ENCODE results near the gene ERBB3. TPM values are rescaled to one million over a fixed set of nuclear protein-coding genes. Genes with fewer than 3 reads are reported as not detected.
A peak's percentile ranks its signal among the peaks of the same experiment; 100 is the strongest.
"Not testable (repeated sequence)": the region's sequence is repeated elsewhere in the genome, so short reads cannot be mapped to it uniquely, and the experiment has no call there.

Gene ERBB3
- total RNA-seq, 2 donors from 2014 or later, result 45.7 to 51.8 TPM

- Histone ChIP-seq H3K36me3 (ENCODE audit: control insufficient read depth, insufficient read depth, low read length) (peaks cover 34% of the 10 kb centered on the region), H3K4me1 (ENCODE audit: control insufficient read depth, insufficient read depth, low read length) (no peaks in the 10 kb centered on the region), H3K9ac (ENCODE audit: extremely low read depth, low read length, poor library complexity, severe bottlenecking) (peak overlapping the region; percentile 94), H3K9me3 (ENCODE audit: control insufficient read depth, low read length) (no peaks in the 10 kb centered on the region), H3K4me3 (ENCODE audit: low read length) (peak overlapping the region; percentile 100), H3K27ac (ENCODE audit: low read depth, low read length) (no peak overlapping the region), H3K27me3 (ENCODE audit: control insufficient read depth, insufficient read depth, low read length, poor library complexity, severe bottlenecking) (no peaks in the 10 kb centered on the region)
- H3K9me3 Mint-ChIP-seq, result no peaks in the 10 kb centered on the region
- H3K4me3 Mint-ChIP-seq, result peak overlapping the region; percentile 95
- TF ChIP-seq, protein P1, sequence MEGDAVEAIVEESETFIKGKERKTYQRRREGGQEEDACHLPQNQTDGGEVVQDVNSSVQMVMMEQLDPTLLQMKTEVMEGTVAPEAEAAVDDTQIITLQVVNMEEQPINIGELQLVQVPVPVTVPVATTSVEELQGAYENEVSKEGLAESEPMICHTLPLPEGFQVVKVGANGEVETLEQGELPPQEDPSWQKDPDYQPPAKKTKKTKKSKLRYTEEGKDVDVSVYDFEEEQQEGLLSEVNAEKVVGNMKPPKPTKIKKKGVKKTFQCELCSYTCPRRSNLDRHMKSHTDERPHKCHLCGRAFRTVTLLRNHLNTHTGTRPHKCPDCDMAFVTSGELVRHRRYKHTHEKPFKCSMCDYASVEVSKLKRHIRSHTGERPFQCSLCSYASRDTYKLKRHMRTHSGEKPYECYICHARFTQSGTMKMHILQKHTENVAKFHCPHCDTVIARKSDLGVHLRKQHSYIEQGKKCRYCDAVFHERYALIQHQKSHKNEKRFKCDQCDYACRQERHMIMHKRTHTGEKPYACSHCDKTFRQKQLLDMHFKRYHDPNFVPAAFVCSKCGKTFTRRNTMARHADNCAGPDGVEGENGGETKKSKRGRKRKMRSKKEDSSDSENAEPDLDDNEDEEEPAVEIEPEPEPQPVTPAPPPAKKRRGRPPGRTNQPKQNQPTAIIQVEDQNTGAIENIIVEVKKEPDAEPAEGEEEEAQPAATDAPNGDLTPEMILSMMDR (conservative IDR thresholded peaks at IDR 0.05), result no peak
- peak overlapping the region; percentile 98 for H3K27ac Mint-ChIP-seq
- peaks cover 32% of the 10 kb centered on the region for H3K36me3 Mint-ChIP-seq (ENCODE audit: low read depth)
- WGBS, 2 experiments (ENCODE audit: insufficient coverage in 1 of 2, insufficient read length in 1 of 2), result 51 to 71% methylated on average over 5 to 9 of the region's 9 CpGs
- H3K4me1 Mint-ChIP-seq, result peaks cover 17% of the 10 kb centered on the region
- DNase-seq, result no peak
- H3K27me3 Mint-ChIP-seq (ENCODE audit: insufficient read depth), result no peaks in the 10 kb centered on the region
These were observed 37.1 kb upstream of the ERBB3 start for GRCh38 chr12:56042843-56043242.

DNA sequence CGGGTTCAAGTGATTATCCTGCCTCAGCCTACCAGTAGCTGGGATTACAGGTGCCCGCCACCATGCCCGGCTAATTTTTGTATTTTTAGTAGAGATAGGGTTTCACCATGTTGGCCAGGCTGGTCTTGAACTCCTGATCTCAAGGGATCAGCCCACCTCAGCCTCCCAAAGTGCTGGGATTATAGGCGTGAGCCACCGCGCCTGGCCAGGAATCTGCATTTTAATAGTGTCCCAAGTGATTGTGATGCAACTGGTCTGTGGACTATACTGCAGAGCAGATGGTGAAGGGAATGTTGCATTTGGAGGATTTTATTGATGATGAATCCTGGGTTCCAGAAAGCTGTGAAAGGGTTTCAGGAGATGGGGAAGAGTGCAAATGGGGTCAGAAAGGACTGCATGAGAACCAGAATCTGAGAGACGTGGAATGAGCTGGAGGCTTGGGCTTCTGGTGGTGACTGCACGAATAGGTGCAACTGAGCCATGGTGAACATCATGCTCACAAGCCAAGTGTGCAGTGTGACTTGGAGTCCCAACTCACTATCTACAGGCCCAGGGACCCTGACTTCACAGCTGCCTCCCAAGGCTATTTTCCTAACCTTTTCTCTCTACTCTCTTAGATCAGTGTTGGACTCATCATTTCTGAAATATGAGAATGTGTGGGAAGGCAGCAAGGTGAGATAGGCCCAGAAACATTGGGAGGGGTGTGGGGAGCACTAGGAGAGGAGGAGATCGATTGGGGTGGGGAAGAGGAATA, 33.8 kb upstream of the ERBB3 start:
- H3K9ac ChIP-seq (ENCODE audit: extremely low read depth, low read length, poor library complexity, severe bottlenecking), result no peak overlapping the region
- 85 to 89% methylated on average over 6 to 8 of the region's 9 CpGs for WGBS, 2 experiments (ENCODE audit: insufficient coverage in 1 of 2, insufficient read length in 1 of 2)
- TF ChIP-seq, protein P1 (conservative IDR thresholded peaks at IDR 0.05), result no peak
- H3K4me1 ChIP-seq (ENCODE audit: control insufficient read depth, insufficient read depth, low read length), result no peaks in the 10 kb centered on the region
- H3K36me3 Mint-ChIP-seq (ENCODE audit: low read depth), result peaks cover 32% of the 10 kb centered on the region
- no peaks in the 10 kb centered on the region for H3K27me3 Mint-ChIP-seq (ENCODE audit: insufficient read depth)
- H3K4me3 Mint-ChIP-seq, result no peak overlapping the region
- H3K27me3 ChIP-seq (ENCODE audit: control insufficient read depth, insufficient read depth, low read length, poor library complexity, severe bottlenecking), result no peaks in the 10 kb centered on the region
- H3K9me3 Mint-ChIP-seq, result no peaks in the 10 kb centered on the region
- H3K4me3 ChIP-seq (ENCODE audit: low read length), result no peak overlapping the region
- peaks cover 34% of the 10 kb centered on the region for H3K36me3 ChIP-seq (ENCODE audit: control insufficient read depth, insufficient read depth, low read length)
- H3K4me1 Mint-ChIP-seq, result peaks cover 10% of the 10 kb centered on the region
- H3K9me3 ChIP-seq (ENCODE audit: control insufficient read depth, low read length), result no peaks in the 10 kb centered on the region
- DNase-seq, result peak; percentile 59
- H3K27ac ChIP-seq (ENCODE audit: low read depth, low read length), result peak overlapping the region; percentile 8
- H3K27ac Mint-ChIP-seq, result peak overlapping the region; percentile 91

GRCh38 chr12:56053407-56053893, 26.5 kb upstream of the ERBB3 start:
- H3K36me3 Mint-ChIP-seq (ENCODE audit: low read depth), result no peaks in the 10 kb centered on the region
- H3K9me3 Mint-ChIP-seq, result no peaks in the 10 kb centered on the region
- 96% methylated on average over 3 to 6 of the region's 6 CpGs for WGBS, 2 experiments (ENCODE audit: insufficient coverage in 1 of 2, insufficient read length in 1 of 2)
- Histone ChIP-seq H3K4me1 (ENCODE audit: control insufficient read depth, insufficient read depth, low read length) (no peaks in the 10 kb centered on the region), H3K9me3 (ENCODE audit: control insufficient read depth, low read length) (no peaks in the 10 kb centered on the region), H3K4me3 (ENCODE audit: low read length) (no peak overlapping the region), H3K9ac (ENCODE audit: extremely low read depth, low read length, poor library complexity, severe bottlenecking) (no peak overlapping the region), H3K27ac (ENCODE audit: low read depth, low read length) (no peak overlapping the region), H3K27me3 (ENCODE audit: control insufficient read depth, insufficient read depth, low read length, poor library complexity, severe bottlenecking) (no peaks in the 10 kb centered on the region), H3K36me3 (ENCODE audit: control insufficient read depth, insufficient read depth, low read length) (no peaks in the 10 kb centered on the region)
- no peaks in the 10 kb centered on the region for H3K4me1 Mint-ChIP-seq
- no peaks in the 10 kb centered on the region for H3K27me3 Mint-ChIP-seq (ENCODE audit: insufficient read depth)
- H3K4me3 Mint-ChIP-seq, result no peak overlapping the region
- TF ChIP-seq, protein P1 (conservative IDR thresholded peaks at IDR 0.05), result no peak
- no peak overlapping the region for H3K27ac Mint-ChIP-seq
- DNase-seq, result no peak

DNA sequence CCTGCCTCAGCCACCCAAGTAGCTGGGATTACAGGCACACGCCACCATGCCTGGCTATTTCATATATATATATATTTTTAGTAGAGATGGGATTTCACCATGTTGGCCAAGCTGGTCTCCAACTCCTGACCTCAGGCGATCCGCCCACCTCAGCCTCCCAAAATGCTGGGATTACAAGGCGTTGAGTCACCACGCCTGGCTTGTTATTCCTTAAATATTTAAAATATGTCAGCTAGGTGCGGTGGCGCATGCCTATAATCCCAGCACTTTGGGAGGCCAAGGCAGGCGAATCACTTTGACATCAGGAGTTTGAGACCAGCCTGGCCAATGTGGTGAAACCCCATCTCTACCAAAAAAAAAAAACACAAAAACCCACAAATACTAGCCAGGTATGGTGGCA, 20.0 kb upstream of the ERBB3 start:
- H3K4me1 ChIP-seq (ENCODE audit: control insufficient read depth, insufficient read depth, low read length); H3K27ac ChIP-seq (ENCODE audit: low read depth, low read length); H3K4me3 ChIP-seq (ENCODE audit: low read length); H3K9me3 ChIP-seq (ENCODE audit: control insufficient read depth, low read length); H3K27me3 ChIP-seq (ENCODE audit: control insufficient read depth, insufficient read depth, low read length, poor library complexity, severe bottlenecking); H3K36me3 ChIP-seq (ENCODE audit: control insufficient read depth, insufficient read depth, low read length); H3K9me3 Mint-ChIP-seq; H3K4me1 Mint-ChIP-seq; H3K4me3 Mint-ChIP-seq; H3K36me3 Mint-ChIP-seq (ENCODE audit: low read depth); H3K27ac Mint-ChIP-seq; H3K27me3 Mint-ChIP-seq (ENCODE audit: insufficient read depth); H3K9ac ChIP-seq (ENCODE audit: extremely low read depth, low read length, poor library complexity, severe bottlenecking): not testable (repeated sequence)
- peak; percentile 61 for DNase-seq
- WGBS, 2 experiments (ENCODE audit: insufficient coverage in 1 of 2, insufficient read length in 1 of 2), result 83 to 85% methylated on average over 4 to 7 of the region's 8 CpGs
